Astrocyte of the spinal cord (primary cell): ENCODE data around the gene STRN3.

ENCODE experiments used
- DNase-seq: peaks from one replicate; pipeline ENCODE4 v3.0.0; 2011; ENCODE audit warnings: low read depth, low spot score
- H3K4me3 ChIP-seq: 2 replicates; pipeline ENCODE4 v1.5.1; 2011; ENCODE audit warnings: low read depth, mild to moderate bottlenecking, low read length, moderate library complexity
- CTCF ChIP-seq: IDR thresholded peaks from 2 replicates; pipeline ENCODE4 v1.5.1; 2012; ENCODE audit warnings: low read depth, mild to moderate bottlenecking, low read length, inconsistent platforms
- in situ Hi-C: cut with HindIII; loops from 2 replicates; pipeline ENCODE4 v1.10.0; 2017; ENCODE audit warnings: low sequenced_read_pairs

Gene STRN3

GRCh38 chr14:31037709-31038221, 11.6 kb upstream of the STRN3 start:
- no peak overlapping the region for H3K4me3 ChIP-seq
- no peak for TF ChIP-seq CTCF
- in situ Hi-C loops: no loop called here
- no peak for DNase-seq

GRCh38 chr14:31036552-31036951, 10.4 kb upstream of the STRN3 start:
- no peak for TF ChIP-seq CTCF

GRCh38 chr14:31030469-31030868, 4.3 kb upstream of the STRN3 start:
- DNase-seq: no peak
- in situ Hi-C loops: no loop called here
- H3K4me3 ChIP-seq: no peak overlapping the region
- no peak for TF ChIP-seq CTCF

More at GRCh38 chr14:31036552-31036951, 10.4 kb upstream of the STRN3 start:
- DNase-seq: no peak
- no peak overlapping the region for H3K4me3 ChIP-seq
- in situ Hi-C loops: no loop called here

GRCh38 chr14:31029016-31029970, 3.1 kb upstream of the STRN3 start:
- DNase-seq: no peak
- in situ Hi-C loops: no loop called here
- TF ChIP-seq CTCF: no peak
- no peak overlapping the region for H3K4me3 ChIP-seq

- no peak for TF ChIP-seq CTCF
- no peak for DNase-seq
- no peak overlapping the region for H3K4me3 ChIP-seq
- in situ Hi-C loops: no loop called here
Measured at GRCh38 chr14:31027847-31028246, 1.7 kb upstream of the STRN3 start.

GRCh38 chr14:31026450-31027235, 464 bp upstream of the STRN3 start:
- DNase-seq: peak; percentile 98
- in situ Hi-C loops: no loop called here
- no peak for TF ChIP-seq CTCF
- H3K4me3 ChIP-seq: peak overlapping the region; percentile 63
